Peyer's patch (tissue), 4 donors: Measurements from ENCODE around the gene LRTM2. TPM values are rescaled to one million over a fixed set of nuclear protein-coding genes. Genes with fewer than 3 reads are reported as not detected.

Experiments used
- DNase-seq, 3 donors: peaks; one replicate each; pipeline ENCODE4 v3.0.0-alpha.2; 2017 to 2019
- H3K27ac ChIP-seq, 4 donors: fragments of 200-600 bp; sonication (generic); one replicate each; pipeline ENCODE4 v1.5.1; 2016 to 2019
- H3K27me3 ChIP-seq, 2 donors: fragments of 200-600 bp; sonication (generic); one replicate each; pipeline ENCODE4 v1.5.1; 2019
- H3K36me3 ChIP-seq, 3 donors: fragments of 200-600 bp; sonication (generic); one replicate each; pipeline ENCODE4 v1.5.1; 2016 to 2019
- H3K4me1 ChIP-seq, 4 donors: fragments of 200-600 bp; sonication (generic); one replicate each; pipeline ENCODE4 v1.5.1; 2016 to 2019
- H3K4me3 ChIP-seq, 4 donors: fragments of 200-600 bp; sonication (generic); 1 replicate in 3 of 4; 2 replicates in 1 of 4; pipeline ENCODE4 v1.5.1; 2016 to 2019; ENCODE audit warnings: mild to moderate bottlenecking in 1 of 4
- H3K9me3 ChIP-seq, 4 donors: fragments of 200-600 bp; sonication (generic); one replicate each; pipeline ENCODE4 v1.5.1; 2016 to 2019; ENCODE audit warnings: mild to moderate bottlenecking in 1 of 4
- POLR2A ChIP-seq, 2 donors: fragments of 450-650 bp; IDR thresholded peaks; one replicate each; pipeline ENCODE4 v1.5.1; 2017; ENCODE audit warnings: antibody characterized with exemption in 2 of 2, mild to moderate bottlenecking in 2 of 2, moderate library complexity in 2 of 2
- total RNA-seq, 4 donors: library from RNA; depleted of rRNA; stranded (reverse); fragments of >200 nt; gene quantifications; one replicate each; pipeline ENCODE4 v1.1.0, GENCODE V29; 2016
- TF ChIP-seq, protein P1 (sequence below), 6 experiments: fragments of 450-650 bp in 4 of 6; fragments of 200-600 bp in 2 of 6; sonication (generic) in 1 of 6; IDR thresholded peaks; one replicate each; pipeline ENCODE4 v1.5.1; 2017 to 2019; ENCODE audit warnings: antibody characterized with exemption in 6 of 6, mild to moderate bottlenecking in 3 of 6, moderate library complexity in 1 of 6

The LRTM2 gene
- total RNA-seq, 4 donors from 2014 or later = not detected

DNA sequence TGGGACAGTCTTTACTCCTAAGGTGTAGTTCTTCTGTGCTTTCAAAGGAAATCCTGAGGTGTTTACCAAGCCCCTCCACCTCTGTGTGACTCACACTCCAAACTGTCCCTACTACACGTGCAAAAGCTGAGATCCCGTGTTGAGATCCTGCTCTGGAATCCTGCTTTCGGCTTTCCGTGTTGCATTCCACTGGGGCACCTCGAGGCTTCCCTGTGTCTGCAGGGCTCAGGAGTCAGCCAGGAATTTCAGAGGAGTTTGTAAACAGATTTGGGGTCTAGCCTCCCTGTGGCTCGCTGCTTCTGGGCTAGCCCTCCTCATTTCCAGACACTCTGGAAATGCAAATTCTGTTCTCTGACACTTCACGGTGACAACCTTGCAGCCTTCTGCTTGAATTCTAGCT, 49.7 kb downstream of the LRTM2 start:
- H3K4me3 ChIP-seq = no peak overlapping the region
- TF ChIP-seq, protein P1, sequence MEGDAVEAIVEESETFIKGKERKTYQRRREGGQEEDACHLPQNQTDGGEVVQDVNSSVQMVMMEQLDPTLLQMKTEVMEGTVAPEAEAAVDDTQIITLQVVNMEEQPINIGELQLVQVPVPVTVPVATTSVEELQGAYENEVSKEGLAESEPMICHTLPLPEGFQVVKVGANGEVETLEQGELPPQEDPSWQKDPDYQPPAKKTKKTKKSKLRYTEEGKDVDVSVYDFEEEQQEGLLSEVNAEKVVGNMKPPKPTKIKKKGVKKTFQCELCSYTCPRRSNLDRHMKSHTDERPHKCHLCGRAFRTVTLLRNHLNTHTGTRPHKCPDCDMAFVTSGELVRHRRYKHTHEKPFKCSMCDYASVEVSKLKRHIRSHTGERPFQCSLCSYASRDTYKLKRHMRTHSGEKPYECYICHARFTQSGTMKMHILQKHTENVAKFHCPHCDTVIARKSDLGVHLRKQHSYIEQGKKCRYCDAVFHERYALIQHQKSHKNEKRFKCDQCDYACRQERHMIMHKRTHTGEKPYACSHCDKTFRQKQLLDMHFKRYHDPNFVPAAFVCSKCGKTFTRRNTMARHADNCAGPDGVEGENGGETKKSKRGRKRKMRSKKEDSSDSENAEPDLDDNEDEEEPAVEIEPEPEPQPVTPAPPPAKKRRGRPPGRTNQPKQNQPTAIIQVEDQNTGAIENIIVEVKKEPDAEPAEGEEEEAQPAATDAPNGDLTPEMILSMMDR (IDR thresholded peaks at IDR 0.05) = no peak
- no peak for TF ChIP-seq POLR2A (IDR thresholded peaks at IDR 0.05)
- DNase-seq = no peak

DNA sequence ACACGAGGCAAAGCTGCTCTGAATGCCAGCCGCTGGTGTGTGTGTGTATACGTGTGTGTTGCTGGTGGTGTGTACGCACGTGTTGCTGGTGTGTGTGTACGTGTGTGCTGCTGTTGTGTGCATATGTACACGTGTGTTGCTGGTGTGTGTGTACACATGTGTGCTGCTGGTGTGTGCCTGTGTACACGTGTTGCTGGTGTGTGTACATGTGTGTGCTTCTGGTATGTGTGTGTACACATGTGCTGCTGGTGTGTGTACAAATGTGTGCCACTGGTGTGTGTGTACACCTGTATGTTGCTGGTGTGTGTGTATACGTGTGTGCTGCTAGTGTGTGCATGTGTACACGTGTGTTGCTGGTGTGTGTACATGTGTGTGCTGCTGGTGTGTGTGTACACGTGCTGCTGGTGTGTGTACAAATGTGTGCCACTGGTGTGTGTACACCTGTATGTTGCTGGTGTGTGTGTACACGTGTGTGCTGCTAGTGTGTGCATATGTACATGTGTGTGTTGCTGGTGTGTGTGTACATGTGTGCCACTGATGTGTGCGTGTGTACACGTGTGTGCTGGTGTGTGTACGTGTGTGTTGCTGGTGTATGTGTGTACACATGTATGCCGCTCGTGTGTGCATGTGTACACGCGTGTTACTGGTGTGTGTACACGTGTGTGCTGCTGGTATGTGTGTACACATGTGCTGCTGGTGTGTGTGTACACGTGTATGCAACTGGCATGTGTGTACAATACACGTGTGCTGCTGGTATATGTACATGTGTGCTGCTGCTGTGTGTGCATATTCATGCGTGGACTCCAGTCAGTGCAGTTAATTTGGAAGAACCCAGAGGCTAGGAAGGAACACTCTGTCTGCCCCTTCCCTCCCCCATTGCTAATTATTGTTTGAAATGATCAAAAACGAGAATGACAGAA, 50.9 kb downstream of the LRTM2 start:
- DNase-seq = no peak
- Histone ChIP-seq H3K4me1 (no peaks in the 10 kb centered on the region), H3K27ac (no peak overlapping the region), H3K36me3 (no peaks in the 10 kb centered on the region), H3K4me3 (no peak overlapping the region), H3K27me3 (no peaks in the 10 kb centered on the region), H3K9me3 (no peaks in the 10 kb centered on the region)
- TF ChIP-seq, protein P1 (IDR thresholded peaks at IDR 0.05) = no peak
- TF ChIP-seq POLR2A (IDR thresholded peaks at IDR 0.05) = no peak

More for the DNA sequence above, 49.7 kb downstream of the LRTM2 start:
- H3K4me1 ChIP-seq = no peaks in the 10 kb centered on the region
- no peaks in the 10 kb centered on the region for H3K27me3 ChIP-seq
- no peak overlapping the region for H3K27ac ChIP-seq
- H3K36me3 ChIP-seq = no peaks in the 10 kb centered on the region
- H3K9me3 ChIP-seq = no peaks in the 10 kb centered on the region

DNA sequence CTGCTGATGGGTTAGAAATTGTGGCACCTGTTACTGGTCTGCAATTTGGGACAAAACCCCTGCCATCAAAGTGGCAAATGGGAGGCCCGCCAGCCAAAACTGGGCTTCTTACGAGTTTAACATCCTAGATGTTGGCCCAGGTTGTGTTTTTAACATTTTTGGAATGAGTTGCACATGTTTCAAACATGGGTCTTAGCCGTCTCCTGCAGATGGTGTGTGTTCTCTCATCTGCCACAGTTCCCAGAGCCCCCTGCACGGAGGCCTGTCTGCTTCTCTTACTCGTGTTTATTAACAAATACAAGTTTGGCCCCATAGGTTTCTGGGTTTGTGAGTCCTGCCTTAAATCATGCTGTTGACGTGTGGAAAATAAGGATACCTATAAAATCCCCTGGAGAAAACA, 51.6 kb downstream of the LRTM2 start:
- Histone ChIP-seq H3K4me1 (no peaks in the 10 kb centered on the region), H3K36me3 (no peaks in the 10 kb centered on the region), H3K27me3 (no peaks in the 10 kb centered on the region), H3K9me3 (no peaks in the 10 kb centered on the region), H3K4me3 (no peak overlapping the region), H3K27ac (no peak overlapping the region)
- DNase-seq = no peak
- TF ChIP-seq, protein P1 (IDR thresholded peaks at IDR 0.05) = no peak

DNA sequence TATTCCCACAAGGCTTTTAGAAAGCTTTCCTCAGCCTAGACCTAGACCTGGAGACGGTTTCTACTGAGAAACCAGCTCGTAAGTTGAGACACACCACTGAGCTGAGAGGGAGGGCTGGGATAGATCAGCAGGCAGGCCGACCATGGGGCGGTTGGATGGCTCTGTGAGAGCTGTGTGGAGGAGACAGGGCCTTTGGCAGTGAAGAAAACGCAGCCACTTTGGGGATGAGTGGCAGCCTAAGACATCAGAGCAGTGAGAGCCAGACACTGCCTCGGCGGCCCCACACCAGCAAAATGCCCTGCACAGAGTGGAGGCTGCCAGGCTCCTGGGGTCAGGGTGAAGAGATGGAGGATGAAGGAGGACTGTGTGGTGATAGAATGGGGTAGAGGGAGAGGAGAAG, 52.1 kb downstream of the LRTM2 start:
- no peaks in the 10 kb centered on the region for H3K36me3 ChIP-seq
- no peaks in the 10 kb centered on the region for H3K27me3 ChIP-seq
- no peaks in the 10 kb centered on the region for H3K4me1 ChIP-seq
- no peaks in the 10 kb centered on the region for H3K9me3 ChIP-seq
- no peak overlapping the region for H3K27ac ChIP-seq
- TF ChIP-seq, protein P1 (IDR thresholded peaks at IDR 0.05) = no peak
- TF ChIP-seq POLR2A (IDR thresholded peaks at IDR 0.05) = no peak
- no peak overlapping the region for H3K4me3 ChIP-seq
- no peak for DNase-seq

DNA sequence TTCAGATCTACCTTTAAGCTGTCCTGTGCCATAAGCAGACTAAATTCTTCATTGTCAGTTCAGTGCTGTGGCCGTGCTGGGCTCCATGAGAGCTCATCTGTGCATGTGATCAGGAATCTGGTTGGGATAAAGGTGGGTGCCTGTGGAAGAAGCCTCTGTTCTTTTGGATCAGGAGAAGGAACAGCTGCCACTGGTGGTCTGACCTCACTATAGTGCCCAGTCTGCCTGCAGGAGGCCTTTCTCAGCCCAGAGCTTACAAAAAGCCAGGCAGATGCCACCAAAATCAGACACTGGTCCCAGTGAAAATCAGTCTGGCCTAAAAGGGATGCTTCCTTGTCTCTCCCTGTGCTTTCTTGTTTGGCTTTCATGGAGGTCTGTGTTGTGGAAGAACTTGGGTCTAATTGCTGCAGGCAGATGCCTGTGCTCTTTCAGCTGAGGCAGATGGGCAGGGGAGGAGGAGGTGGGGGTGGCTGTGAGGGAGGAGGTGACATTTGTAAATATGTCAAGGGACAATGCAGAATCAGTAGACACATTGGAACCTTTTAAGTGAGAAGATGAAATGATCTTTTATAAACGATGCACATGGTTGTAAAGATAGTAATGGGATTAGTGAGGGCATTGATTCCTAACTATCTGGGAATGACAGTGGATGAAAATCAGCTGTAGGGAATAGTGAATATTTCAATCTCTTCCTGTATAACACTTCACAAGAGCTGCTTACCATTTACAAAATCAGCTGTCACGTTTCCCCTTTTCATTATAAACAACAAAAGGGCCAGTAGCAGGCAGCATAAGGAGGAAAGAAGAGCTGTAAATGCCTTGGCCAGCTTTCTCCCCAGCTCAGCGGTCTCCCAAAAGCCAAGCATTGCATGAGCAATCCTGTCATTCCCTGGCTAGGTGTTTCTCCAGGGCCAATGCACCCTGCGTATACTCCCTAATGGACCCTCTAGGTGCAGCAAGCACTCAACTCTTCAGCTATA, 53.5 kb downstream of the LRTM2 start:
- no peak for DNase-seq

More for the DNA sequence above, 53.5 kb downstream of the LRTM2 start:
- Histone ChIP-seq H3K27ac (no peak overlapping the region), H3K4me1 (no peaks in the 10 kb centered on the region), H3K27me3 (no peaks in the 10 kb centered on the region), H3K4me3 (no peak overlapping the region), H3K9me3 (no peaks in the 10 kb centered on the region), H3K36me3 (no peaks in the 10 kb centered on the region)
- TF ChIP-seq POLR2A (IDR thresholded peaks at IDR 0.05) = no peak
- TF ChIP-seq, protein P1 (IDR thresholded peaks at IDR 0.05) = no peak
